Erythroblast (primary cell): ENCODE results near the gene TIMM23.

Source experiments
- GATA1 ChIP-seq: IDR thresholded peaks from 2 replicates; pipeline ENCODE4 v1.6.1; 2011; ENCODE audit warnings: low read depth, mild to moderate bottlenecking, control low read depth, low read length, moderate library complexity
- POLR2A ChIP-seq: IDR thresholded peaks from 2 replicates; pipeline ENCODE4 v1.6.1; 2011; ENCODE audit warnings: mild to moderate bottlenecking, low read length

GRCh38 chr10:46012746-46013145 is 40.5 kb downstream of the TIMM23 start:
- no peak for TF ChIP-seq POLR2A
- TF ChIP-seq GATA1, result no peak
